HL-60 (cell line): ENCODE measurements around the gene ETAA1.

Source experiments
- CTCF ChIP-seq: IDR thresholded peaks from one replicate; pipeline ENCODE4 v1.5.1; 2011; ENCODE audit warnings: low read length, control low read depth, inconsistent platforms; ENCODE audit not compliant: insufficient read depth
- POLR2AphosphoS5 ChIP-seq: IDR thresholded peaks from 2 replicates; pipeline ENCODE4 v1.6.1; 2012; ENCODE audit warnings: low read depth
- REST ChIP-seq: IDR thresholded peaks from 2 replicates; pipeline ENCODE4 v1.6.1; 2012; ENCODE audit warnings: low read depth; ENCODE audit not compliant: insufficient replicate concordance
- SPI1 ChIP-seq: IDR thresholded peaks from 2 replicates; pipeline ENCODE4 v1.6.1; 2012; ENCODE audit warnings: low read depth, mild to moderate bottlenecking, borderline replicate concordance

- TF ChIP-seq CTCF, result no peak
- no peak for TF ChIP-seq SPI1
- no peak for TF ChIP-seq REST
- TF ChIP-seq POLR2AphosphoS5, result no peak
Measured at GRCh38 chr2:67389788-67390187, 7.3 kb upstream of the ETAA1 start.
